Right lung (tissue), 5 donors: ENCODE measurements around the gene XPR1. TPM values are rescaled to one million over a fixed set of nuclear protein-coding genes. Genes with fewer than 3 reads are reported as not detected.
"Not testable (repeated sequence)": the region's sequence is repeated elsewhere in the genome, so short reads cannot be mapped to it uniquely, and the experiment has no call there.

Experiments used
- DNase-seq, 2 donors: peaks; one replicate each; pipeline ENCODE4 v3.0.0-alpha.2; 2013
- polyA plus RNA-seq, 5 donors: library from polyadenylated mRNA; unstranded; fragments of 120-200 nt; gene quantifications; one replicate each; pipeline versions ENCODE4 v1.2.1 to v1.2.3, GENCODE V29; 2013; ENCODE audit warnings: inconsistent platforms in 1 of 5, low replicate concordance in 1 of 5; ENCODE audit not compliant: insufficient read length in 5 of 5, insufficient read depth in 1 of 5

XPR1 gene
- polyA plus RNA-seq, 5 donors: 18.8 to 32.2 (median 28.6) TPM

GRCh38 chr1:180778782-180779398 lies 147.1 kb downstream of the XPR1 start:
- no peak for DNase-seq

- no peak for DNase-seq
These were observed 147.8 kb downstream of the XPR1 start for GRCh38 chr1:180779584-180779983.

GRCh38 chr1:180781718-180782117 lies 149.9 kb downstream of the XPR1 start:
- no peak for DNase-seq

GRCh38 chr1:180785291-180785690 lies 153.5 kb downstream of the XPR1 start:
- DNase-seq: no peak

GRCh38 chr1:180785887-180786286 lies 154.1 kb downstream of the XPR1 start:
- DNase-seq: no peak

GRCh38 chr1:180786624-180787023 lies 154.8 kb downstream of the XPR1 start:
- no peak for DNase-seq

- no peak for DNase-seq
These were observed 155.9 kb downstream of the XPR1 start for GRCh38 chr1:180787628-180788307.

GRCh38 chr1:180789460-180789859 lies 157.6 kb downstream of the XPR1 start:
- no peak for DNase-seq

GRCh38 chr1:180791152-180791551 lies 159.3 kb downstream of the XPR1 start:
- DNase-seq: not testable (repeated sequence)

GRCh38 chr1:180791806-180792205 lies 160.0 kb downstream of the XPR1 start:
- DNase-seq: no peak

- DNase-seq: no peak
These were observed 161.6 kb downstream of the XPR1 start for GRCh38 chr1:180793451-180793850.

GRCh38 chr1:180796897-180797640 lies 165.2 kb downstream of the XPR1 start:
- DNase-seq: no peak

- no peak for DNase-seq
These were observed 169.1 kb downstream of the XPR1 start for GRCh38 chr1:180800945-180801344.

GRCh38 chr1:180802813-180803212 lies 171.0 kb downstream of the XPR1 start:
- no peak for DNase-seq

- DNase-seq: no peak
These were observed 173.5 kb downstream of the XPR1 start for GRCh38 chr1:180805316-180805715.

GRCh38 chr1:180811298-180811697 lies 179.5 kb downstream of the XPR1 start:
- DNase-seq: no peak

GRCh38 chr1:180811886-180812285 lies 180.1 kb downstream of the XPR1 start:
- no peak for DNase-seq

- no peak for DNase-seq
These were observed 182.4 kb downstream of the XPR1 start for GRCh38 chr1:180814258-180814657.

GRCh38 chr1:180815188-180815587 lies 183.4 kb downstream of the XPR1 start:
- DNase-seq: peak; percentile 11 to 18

GRCh38 chr1:180816132-180816531 lies 184.3 kb downstream of the XPR1 start:
- no peak for DNase-seq

GRCh38 chr1:180821970-180822369 lies 190.1 kb downstream of the XPR1 start:
- DNase-seq: no peak

- DNase-seq: not testable (repeated sequence)
These were observed 199.7 kb downstream of the XPR1 start for GRCh38 chr1:180831507-180831906.

- DNase-seq: not testable (repeated sequence)
These were observed 201.4 kb downstream of the XPR1 start for GRCh38 chr1:180833180-180833579.
